HG03460 (cell line): ENCODE data around the gene ZNRF1.
"Not testable (repeated sequence)": the region's sequence is repeated elsewhere in the genome, so short reads cannot be mapped to it uniquely, and the experiment has no call there.

Experiments
- ATAC-seq: cut with Tn5 transposase; IDR thresholded peaks from one replicate; pipeline ENCODE4 v1.9.1; 2021; ENCODE audit not compliant: unreplicated experiment

ZNRF1 gene

DNA sequence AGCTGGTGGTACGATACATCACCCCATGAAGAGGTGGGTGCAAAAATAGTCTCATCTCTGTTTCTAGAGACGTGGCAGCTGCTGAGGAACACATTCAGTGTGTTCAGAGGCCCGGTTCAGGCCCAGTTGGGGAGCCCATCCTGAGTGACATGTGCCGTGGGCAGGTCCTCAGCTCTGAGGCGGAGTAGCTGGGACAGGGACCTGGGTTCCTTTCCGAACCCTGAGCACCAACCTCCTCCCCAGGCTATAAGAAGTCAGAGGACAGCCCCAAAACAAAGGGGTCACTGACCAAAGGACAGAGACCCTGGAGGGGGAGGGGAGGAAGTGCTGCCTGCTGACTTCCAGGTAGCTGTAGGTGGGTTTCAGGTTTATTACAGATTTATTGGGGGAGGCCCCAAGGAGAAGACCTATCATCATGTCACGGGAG is 112.7 kb downstream of the ZNRF1 start:
- ATAC-seq = no peak

DNA sequence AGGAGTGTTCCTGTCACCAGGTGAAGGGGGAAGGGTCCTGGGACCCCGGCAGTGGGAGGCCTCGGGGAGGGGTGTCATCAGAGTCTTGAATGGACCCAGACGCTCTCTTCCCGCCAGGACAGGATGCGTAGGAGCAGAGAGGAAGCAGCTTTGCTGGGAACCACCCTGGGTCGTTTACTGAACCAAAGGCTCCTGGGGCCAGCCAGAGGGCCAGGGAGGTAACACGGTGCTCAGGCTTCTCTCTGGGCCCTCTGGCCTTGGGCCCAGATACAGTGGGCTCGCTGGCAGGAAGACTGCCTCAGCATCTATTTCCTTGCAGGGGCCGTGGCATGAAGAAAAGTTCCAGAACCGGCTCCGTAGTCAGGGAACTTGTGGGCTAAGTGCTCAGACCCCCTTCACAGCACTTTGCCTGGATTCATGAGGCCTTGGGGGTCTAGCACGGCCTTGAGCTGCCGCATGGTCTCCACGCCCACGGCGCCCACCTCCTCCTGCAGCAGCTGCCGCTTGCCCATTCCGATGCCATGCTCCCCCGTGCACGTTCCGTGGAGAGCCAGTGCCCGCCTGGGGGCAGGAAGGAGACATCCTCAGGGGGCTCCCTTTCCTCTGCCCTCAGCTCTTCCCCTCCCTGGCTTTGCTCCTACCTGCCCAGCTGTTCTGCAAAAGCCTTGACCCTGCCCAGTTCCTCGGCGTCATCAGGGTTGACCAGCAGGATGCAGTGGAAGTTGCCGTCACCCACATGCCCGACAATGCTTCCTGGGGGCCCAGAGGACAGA is 113.3 kb downstream of the ZNRF1 start:
- no peak for ATAC-seq

DNA sequence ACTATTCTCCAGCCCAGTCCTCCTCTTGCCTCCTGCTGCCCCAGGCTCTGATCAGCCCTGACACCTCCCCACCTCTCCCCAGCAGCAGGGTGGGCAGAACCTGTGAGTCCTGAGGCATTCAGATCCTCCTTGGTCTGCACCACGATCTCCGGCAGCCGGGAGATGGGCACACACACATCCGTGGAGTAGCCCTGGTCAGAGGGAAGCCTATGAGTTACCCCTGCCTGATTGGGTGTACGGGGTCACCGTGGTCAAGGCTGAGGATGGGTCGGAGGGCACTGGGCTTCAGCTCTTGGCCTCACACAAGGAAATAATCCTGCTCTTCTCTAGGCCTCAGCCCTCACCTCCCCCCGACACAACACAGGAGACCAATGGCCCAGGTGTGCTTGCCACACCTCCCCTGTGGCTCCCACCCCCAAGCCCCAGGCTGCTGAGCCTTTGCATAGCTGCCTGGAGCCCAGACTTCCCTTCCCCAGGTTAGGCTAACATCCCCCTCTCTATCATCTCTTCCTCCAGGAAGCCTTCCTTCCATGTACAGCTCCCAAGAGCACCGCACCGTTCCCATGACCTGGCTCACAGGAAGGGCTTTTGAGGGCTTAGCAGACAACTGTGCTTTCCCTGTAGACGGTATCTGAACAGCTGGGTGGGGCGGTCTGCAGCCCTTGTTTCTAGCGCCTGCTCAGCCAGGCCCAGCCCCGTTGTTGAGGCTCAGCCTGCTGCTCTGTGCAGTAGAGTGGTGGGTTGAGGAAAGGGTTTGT is 114.1 kb downstream of the ZNRF1 start:
- no peak for ATAC-seq

DNA sequence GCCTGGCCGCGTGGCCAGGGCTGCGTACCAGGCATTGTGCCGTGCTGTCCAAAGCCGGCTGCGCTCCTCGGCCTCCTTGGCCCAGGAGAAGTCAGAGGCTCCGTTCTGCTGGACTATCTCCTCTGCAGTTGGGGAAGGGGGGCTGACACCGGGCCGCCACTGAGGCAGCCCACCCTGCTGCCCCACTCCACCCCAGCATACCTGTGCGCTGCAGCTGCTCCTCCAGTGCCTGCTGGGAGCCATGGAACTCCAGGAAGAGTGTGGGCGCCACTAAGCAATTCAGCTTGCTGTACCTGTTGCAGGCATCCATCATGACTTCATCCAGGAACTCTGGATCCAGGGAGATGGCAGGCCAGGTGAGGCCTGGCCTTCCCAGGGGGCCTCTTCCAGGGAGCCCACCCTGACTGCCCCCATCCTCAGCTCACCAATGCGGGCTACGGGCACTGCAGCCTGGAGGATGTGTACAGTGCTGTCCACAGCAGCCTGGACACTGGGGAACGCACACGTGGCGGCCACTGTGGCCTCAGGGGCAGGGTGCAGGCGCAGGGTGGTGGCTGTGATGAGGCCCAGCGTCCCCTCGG is 114.8 kb downstream of the ZNRF1 start:
- ATAC-seq = no peak

DNA sequence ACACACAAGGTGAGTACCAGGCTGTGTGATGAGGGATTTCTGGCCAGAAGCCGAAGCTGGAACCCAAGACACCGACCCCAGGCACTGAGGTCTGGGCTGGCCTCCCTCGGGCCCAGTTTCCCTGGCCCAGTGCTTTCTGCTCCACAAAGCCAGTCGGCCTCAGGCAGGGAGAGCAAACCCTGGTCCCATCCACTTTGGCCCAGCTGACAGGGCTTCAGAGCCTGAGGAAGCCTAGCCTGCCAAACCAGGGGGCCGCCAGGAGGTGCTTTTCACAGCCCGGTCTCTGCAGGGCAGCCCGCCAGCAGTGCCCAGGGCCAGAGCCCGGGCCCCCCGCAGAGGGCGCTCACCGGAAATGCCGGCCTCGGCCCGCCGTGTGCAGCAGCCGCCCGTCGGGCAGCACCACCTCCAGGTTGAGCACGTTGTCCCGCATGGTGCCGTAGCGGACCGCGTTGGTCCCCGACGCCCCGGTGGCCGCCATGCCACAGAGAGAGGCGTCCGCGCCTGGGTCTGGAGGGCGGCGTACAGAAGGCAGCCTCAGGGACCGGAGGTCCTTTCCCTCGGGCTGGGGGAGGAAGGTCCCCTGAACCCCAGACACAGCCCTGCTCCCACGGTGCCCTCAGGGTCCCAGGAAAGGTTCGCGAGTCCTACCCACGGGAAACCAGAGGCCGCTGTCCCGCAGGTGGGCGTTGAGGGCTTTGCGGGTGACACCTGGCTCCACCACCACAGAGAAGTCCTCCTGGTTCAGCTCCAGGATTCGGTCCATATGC is 115.5 kb downstream of the ZNRF1 start:
- no peak for ATAC-seq

DNA sequence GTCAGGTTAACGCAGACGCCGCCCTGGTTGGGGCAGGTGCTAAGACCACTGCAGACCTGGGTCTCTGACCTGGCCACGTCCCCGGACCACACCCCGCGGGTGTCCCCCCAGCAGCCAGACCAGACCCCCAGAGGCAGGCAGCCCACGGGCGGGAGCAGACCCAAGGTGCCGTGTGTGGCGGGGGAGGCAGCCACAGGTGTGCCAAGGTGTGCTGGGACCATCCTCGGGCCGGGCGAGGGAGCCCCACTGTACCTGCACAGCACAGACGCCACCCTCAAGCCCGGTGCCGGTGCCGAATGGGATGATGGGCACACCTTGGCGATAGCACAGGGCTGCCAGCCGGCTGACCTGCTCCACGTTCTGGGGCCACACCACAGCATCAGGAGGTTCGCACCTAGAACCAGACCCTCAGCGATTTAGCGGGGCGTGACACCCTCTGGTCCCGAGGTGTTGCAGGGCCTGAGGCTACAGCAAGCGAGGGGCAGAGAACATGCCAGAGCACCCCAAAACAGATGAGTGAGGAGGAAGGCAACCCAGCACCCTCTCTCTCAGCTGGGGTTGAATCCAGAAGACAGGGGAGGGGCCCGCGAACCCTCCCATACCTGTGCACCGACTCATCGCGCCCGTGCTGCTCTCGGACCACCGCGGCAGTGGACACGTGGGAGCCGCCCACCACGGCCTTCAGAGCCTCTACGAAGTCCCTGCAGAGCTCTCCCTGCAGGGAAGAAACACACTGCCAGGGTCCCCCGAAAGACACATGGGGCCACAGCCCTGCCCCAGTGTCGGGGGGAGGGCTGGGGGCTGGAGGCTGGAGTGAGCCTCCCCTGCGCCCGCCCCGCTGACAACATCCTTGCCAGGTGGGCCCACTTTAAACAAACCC is 116.4 kb downstream of the ZNRF1 start:
- no peak for ATAC-seq

DNA sequence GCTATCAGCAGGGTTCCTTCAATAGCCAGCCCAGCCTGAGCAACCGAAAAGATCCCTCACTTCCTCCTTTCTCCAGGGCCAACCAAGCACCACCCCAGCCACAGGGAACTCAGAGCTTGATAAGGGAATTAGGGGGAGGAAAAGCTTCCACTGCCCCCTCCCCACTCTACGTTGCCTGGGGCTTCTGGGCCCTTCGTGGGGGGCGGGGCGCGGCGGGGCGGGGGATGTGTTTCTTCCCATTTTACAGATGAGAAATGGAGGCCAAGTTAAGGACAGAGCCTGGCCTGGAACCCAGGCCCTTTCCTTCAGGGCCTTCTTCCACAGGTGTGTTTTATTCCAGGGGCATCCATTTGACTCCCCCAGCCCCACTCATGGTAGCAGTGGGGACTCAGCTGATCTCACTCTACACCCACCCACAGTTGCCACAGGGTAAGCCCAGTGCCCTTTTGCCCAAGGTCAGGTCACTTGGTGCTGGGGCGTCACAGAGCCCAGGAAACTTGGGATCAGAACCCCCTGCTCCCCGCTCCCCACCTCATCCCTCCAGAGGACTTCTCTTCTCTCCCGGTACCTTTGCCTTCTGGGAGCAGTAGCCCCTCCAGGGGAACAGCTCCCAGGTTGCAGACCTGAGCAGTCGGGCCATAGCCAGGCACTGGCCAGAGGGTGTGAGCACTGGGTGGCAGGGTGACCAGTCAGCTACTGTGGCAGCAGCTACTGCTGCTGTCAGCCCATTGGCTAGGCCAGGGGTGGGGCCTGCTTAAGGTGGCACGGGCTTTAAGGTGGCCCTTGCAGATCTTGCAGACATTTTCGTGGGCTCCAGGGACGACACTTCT is 117.5 kb downstream of the ZNRF1 start, which contains the start of gene LDHD:
TSS of gene LDHD (minus strand) at position 700 of the 830 bp plus-strand sequence. CDS start at position 640, 60 bp downstream.
- ATAC-seq = no peak

DNA sequence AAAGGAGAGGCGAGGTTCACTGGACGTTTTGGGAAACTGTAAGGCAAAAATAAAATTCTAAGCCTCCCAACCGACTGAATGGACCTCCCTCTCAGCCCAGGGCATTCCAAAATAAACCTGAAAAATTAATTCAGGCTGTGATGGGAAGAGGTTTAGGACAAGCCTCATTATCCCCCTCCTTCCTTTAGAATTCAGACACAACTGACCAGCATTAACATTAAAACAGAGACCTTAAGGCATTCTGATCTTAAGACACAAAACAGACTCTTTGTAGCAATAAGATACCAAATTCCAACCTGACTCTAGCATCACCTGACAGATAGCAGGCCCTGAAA is 118.1 kb downstream of the ZNRF1 start:
- no peak for ATAC-seq

DNA sequence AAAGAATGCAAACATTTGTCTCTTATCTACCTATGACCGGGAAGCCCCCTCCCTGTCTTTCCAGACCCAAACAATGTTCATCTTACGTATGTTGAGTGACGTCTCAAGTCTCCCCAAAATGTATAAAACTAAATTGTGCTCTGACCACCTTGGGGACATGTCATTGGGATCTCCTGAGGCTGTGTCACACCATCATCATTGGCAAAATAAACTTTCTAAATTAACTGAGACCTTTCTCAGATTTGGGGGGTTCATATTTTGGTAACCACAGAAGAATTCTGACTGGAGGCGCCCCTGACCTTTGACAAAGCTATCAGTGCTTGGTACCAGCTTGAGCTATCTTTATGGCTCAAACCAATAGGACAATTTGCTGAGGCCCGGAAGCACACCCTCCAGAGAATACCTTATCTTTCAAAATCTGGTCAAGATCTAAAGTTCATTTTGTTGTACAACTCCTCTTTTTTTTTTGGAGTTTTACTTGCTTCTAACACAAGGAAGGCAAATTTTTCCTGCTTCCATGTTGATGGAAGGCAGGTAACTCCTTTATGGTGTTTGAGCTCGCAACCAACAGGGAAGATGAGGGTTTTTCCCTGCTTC is 120.2 kb downstream of the ZNRF1 start:
- no peak for ATAC-seq

DNA sequence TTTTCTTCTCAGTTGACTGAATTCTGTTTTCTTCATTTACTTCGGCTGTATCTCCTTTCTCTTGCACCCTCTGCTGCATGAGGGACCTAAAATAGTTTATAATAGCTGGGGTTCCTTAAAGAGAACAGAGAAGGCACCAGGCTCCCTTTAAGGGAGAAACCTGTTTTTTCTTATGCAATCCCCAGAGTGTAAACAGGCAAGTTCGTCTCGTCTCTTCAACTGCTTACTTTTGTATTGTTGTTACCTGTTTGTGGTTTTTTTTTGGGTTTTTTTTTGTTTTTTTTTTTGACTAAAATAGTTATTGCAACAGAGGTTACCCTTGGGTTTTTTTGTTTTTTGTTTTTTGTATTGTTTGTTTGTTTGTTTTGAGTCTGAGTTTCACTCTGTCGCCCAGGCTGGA is 121.4 kb downstream of the ZNRF1 start:
- no peak for ATAC-seq

DNA sequence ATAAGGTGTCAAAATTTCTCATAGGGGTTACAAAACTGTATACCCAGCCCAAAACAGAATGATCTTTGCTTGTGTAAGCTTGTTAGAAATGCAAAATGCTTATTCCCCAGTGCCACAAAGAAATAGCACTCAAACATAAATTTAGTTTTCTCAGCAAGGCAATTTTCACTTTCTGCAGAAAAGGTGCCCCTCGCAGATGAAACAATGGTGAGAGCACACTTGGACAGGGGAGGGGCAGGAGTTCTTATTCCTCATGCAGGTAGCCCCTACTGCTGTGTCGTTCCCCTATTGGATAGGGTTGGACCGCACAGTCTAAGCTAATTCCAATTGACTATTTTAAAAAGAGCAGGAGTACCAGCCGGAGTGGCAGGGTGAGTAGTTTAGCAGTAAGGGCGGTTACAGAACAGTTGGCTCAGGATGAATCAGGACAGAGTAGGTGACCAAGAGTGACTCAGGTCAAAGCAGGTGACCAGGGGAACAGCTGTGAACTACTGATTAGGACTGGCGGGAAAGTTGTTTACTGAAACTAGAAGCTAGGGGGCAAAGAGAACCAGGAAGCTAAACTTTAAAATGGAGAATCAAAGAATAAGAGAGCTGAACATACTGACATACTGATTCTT is 123.2 kb downstream of the ZNRF1 start:
- no peak for ATAC-seq

DNA sequence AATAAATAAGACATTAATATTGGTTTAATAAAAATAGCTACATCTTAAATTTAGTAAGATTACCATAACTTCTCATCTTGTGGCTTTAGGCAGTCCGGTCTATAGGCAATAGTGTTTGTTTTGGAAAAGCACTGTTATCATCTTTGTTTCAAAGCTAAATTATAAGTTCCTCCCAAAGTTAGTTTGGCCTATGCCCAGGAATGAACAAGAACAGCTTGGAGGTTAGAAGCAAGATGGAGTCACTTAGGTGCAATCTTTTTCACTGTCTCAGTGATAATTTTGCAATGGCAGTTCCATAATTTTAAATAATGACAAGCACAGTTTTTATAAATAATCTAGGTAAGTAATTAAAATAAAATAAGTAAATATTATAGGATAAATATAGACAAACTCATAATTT is 123.8 kb downstream of the ZNRF1 start:
- no peak for ATAC-seq

DNA sequence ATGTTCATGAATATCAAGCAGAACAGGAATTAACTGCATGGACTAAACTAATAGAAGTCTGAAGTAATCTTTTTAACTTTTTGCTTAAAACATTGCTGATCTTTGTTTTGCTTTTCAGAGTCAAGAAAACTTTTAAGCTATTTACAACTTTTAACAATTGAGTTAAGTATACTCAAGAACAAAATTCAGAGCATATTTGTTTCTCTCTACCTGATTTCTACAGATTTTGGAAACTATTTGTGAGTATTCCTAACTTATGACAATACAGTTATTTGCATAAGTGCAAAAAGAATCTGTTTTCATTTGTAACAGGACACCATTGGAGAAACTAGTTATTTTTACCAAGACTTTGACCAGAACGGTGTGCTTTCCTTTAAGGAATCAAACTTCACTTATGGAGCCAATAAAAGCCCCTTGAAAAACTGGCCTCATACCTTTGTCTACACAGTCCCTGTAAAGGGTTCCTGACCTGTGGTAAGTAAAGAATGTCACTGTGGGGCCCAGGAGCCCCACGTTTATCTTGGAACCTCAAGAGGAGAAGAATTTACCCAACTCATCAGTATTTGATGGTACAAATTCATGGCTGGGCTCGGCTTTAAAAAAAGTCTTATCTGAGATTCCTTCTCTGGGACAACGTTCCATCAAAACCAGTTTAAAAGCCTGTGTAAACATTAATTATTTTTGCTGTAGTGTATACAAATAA is 129.0 kb downstream of the ZNRF1 start:
- no peak for ATAC-seq

DNA sequence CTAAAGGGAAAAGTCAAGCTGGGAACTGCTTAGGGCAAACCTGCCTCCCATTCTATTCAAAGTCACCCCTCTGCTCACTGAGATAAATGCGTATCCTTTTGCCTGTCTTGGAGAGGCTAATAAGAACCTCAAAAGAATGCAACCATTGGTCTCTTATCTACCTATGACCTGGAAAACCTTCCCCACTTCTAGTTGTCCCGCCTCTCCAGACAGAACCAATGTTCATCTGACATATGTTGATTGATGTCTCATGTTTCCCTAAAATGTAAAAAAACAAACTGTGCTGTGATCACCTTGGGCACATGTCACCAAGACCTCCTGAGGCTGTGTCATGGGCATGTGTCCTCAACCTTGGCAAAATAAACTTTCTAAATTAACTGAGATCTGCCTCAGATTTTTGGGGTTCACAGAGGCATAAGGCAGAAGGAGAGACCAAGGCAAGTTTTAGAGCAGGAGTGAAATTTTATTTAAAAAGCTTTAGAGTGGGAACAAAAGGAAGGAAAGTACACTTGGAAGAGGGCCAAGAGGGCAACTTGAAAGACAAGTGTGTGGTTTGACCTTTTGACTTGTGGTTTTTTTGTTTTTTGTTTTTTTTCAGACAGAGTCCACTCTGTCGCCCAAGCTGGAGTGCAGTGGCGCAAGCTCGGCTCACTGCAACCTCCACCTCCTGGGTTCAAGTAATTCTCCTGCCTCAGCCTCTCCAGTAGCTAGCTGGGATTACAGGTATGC is 130.8 kb downstream of the ZNRF1 start:
- ATAC-seq = not testable (repeated sequence)

DNA sequence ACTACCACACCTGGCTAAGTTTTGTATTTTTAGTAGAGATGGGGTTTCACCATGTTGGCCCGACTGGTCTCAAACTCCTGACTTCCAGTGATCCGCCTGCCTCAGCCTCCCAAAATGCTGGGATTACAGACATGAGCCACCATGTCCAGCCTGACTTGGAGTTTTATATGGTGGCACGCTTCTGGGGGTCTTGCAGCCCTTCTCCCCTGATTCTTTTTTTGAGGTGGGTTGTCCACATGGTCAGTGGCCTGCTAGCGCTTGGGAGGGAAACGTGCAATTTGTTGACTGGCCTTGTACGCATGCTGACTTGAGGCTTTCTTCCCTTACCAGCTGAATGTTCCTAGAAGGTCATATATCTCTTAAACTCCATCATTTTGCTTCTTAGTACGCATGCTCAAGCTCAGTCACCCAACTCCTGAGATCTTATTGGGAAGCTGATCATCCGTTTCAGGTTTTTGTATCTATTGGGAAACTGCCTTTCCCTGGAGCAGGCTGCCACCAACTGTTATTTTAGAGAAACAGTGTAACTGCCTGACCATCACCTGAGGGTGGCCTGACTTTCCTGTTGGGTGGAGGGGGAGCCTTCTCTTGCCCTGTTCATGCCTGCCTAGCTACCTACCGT is 131.4 kb downstream of the ZNRF1 start:
- ATAC-seq = no peak

DNA sequence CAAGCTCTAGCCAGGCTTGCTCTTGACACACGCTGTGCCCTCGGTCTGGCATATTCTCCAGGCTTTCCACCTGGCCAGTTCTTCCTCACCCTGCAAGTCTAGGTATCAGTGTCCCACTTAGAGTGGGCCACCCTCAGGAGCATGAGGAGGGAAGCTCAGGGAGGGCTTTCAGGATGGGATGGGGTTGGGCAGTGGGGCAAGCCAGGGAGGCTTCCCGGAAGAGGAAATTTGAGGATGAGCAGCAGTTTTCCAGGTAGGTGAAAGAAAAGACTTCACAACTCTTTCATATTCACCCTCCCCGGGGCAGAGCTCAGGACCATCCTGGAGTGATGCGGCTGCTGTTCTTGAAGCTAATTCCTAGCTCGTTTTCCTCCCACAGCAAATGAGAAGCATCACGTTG is 132.3 kb downstream of the ZNRF1 start:
- ATAC-seq = no peak

DNA sequence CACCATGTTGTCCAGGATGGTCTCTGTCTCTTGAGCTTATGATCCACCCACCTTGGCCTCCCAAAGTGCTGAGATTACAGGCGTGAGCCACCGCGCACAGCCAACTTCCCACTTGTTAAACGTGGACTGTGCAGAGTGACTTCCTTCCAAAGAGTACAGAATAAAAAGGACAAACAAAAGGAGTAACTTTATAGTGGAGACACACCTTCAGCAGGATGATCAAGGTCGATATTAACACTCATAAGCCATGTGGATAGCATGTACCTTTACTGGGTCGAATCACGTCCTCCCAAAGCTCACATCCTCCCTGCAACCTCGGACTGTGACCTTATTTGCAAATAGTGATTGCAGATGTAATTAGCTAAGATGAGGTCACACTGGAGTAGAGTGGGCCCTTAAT is 139.4 kb downstream of the ZNRF1 start:
- ATAC-seq = no peak
